ENCODE data around the gene WNK2. TPM values are rescaled to one million over a fixed set of nuclear protein-coding genes. Genes with fewer than 3 reads are reported as not detected.

WNK2 gene
- total and polyA plus RNA-seq, 7 donors, result 8.1 to 58.8 (median 35.5) TPM

GRCh38 chr9:93245437-93245970 lies 61.6 kb downstream of the WNK2 start:
- Histone ChIP-seq H3K36me3 (ENCODE audit: insufficient read depth in 1 of 2, low read depth in 1 of 2) (peaks cover 0 to 5% of the 10 kb centered on the region in 2 donors), H3K27me3 (ENCODE audit: insufficient read depth in 3 of 3, low read length in 2 of 3) (no peaks in the 10 kb centered on the region), H3K27ac (no peak overlapping the region), H3K4me3 (no peak overlapping the region), H3K9me3 (no peaks in the 10 kb centered on the region), H3K4me1 (peaks cover 22% of the 10 kb centered on the region)
- ATAC-seq (peak; percentile 66 to 84 (median 80)), DNase-seq (peak; percentile 16 to 67)
- intact Hi-C loops (cut with DNase I), result loop anchor here in 1 of 2 donors (5.0 kb wide), 1 partner anchor 83 kb away; no protein-coding TSS in a partner anchor
- WGBS, 3 donors, result 72 to 86% (median 76%) methylated on average over 5 of the region's 5 CpGs
- TF ChIP-seq, protein P1, sequence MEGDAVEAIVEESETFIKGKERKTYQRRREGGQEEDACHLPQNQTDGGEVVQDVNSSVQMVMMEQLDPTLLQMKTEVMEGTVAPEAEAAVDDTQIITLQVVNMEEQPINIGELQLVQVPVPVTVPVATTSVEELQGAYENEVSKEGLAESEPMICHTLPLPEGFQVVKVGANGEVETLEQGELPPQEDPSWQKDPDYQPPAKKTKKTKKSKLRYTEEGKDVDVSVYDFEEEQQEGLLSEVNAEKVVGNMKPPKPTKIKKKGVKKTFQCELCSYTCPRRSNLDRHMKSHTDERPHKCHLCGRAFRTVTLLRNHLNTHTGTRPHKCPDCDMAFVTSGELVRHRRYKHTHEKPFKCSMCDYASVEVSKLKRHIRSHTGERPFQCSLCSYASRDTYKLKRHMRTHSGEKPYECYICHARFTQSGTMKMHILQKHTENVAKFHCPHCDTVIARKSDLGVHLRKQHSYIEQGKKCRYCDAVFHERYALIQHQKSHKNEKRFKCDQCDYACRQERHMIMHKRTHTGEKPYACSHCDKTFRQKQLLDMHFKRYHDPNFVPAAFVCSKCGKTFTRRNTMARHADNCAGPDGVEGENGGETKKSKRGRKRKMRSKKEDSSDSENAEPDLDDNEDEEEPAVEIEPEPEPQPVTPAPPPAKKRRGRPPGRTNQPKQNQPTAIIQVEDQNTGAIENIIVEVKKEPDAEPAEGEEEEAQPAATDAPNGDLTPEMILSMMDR (IDR thresholded peaks at IDR 0.05), result no peak

DNA sequence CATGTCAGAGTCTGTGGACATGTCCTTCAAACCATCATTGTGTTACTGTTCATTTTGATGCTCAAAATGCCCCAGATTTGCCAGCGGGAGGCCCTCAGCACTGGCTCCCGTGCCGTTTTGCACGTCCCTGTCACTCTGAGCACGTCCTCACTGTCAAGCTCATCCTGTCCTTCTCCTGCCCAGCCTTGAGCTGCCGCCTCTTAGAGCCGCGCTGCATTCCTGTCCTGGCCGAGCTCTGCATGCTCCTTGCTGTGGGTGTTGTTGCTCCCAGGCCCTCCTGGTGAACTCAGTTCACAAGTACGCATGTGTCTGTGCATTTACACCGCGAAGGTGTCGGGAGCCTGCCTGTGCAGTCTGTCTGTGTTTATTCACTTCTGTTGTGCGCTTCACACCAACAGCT lies 62.2 kb downstream of the WNK2 start:
- intact Hi-C loops (cut with DNase I), result loop anchor here in 1 of 2 donors (5.0 kb wide), 1 partner anchor 84 kb away; no protein-coding TSS in a partner anchor
- H3K27me3 ChIP-seq (ENCODE audit: insufficient read depth in 3 of 3, low read length in 2 of 3), result no peaks in the 10 kb centered on the region
- 80 to 93% (median 88%) methylated on average over 14 of the region's 14 CpGs for WGBS, 3 donors
- H3K4me3 ChIP-seq, result no peak overlapping the region
- no peak overlapping the region for H3K27ac ChIP-seq
- no peaks in the 10 kb centered on the region for H3K9me3 ChIP-seq
- peaks cover 0 to 5% of the 10 kb centered on the region in 2 donors for H3K36me3 ChIP-seq (ENCODE audit: insufficient read depth in 1 of 2, low read depth in 1 of 2)
- ATAC-seq (no peak), DNase-seq (no peak)
- TF ChIP-seq, protein P1 (IDR thresholded peaks at IDR 0.05), result no peak
- H3K4me1 ChIP-seq, result peaks cover 22% of the 10 kb centered on the region

GRCh38 chr9:93246526-93246925 lies 62.6 kb downstream of the WNK2 start:
- intact Hi-C loops (cut with DNase I), result loop anchor here in 1 of 2 donors (5.0 kb wide), 1 partner anchor 84 kb away; no protein-coding TSS in a partner anchor

GRCh38 chr9:93247099-93247865 lies 63.3 kb downstream of the WNK2 start:
- intact Hi-C loops (cut with DNase I), result loop anchor here in 1 of 2 donors (5.0 kb wide), 1 partner anchor 85 kb away; no protein-coding TSS in a partner anchor
- ATAC-seq, result no peak

More at GRCh38 chr9:93246526-93246925, 62.6 kb downstream of the WNK2 start:
- Histone ChIP-seq H3K27ac (no peak overlapping the region), H3K4me3 (no peak overlapping the region), H3K4me1 (peaks cover 22% of the 10 kb centered on the region), H3K9me3 (no peaks in the 10 kb centered on the region), H3K36me3 (ENCODE audit: insufficient read depth in 1 of 2, low read depth in 1 of 2) (peaks cover 0 to 5% of the 10 kb centered on the region in 2 donors), H3K27me3 (ENCODE audit: insufficient read depth in 3 of 3, low read length in 2 of 3) (no peaks in the 10 kb centered on the region)
- TF ChIP-seq, protein P1 (IDR thresholded peaks at IDR 0.05), result no peak
- ATAC-seq (no peak), DNase-seq (peak in 1 of 2 donors; percentile 3)
- 85 to 91% (median 90%) methylated on average over 7 of the region's 7 CpGs for WGBS, 3 donors

More at GRCh38 chr9:93247099-93247865, 63.3 kb downstream of the WNK2 start:
- Histone ChIP-seq H3K27me3 (ENCODE audit: insufficient read depth in 3 of 3, low read length in 2 of 3) (no peaks in the 10 kb centered on the region), H3K27ac (no peak overlapping the region), H3K9me3 (no peaks in the 10 kb centered on the region), H3K4me3 (no peak overlapping the region), H3K36me3 (ENCODE audit: insufficient read depth in 1 of 2, low read depth in 1 of 2) (peaks cover 0 to 5% of the 10 kb centered on the region in 2 donors), H3K4me1 (peaks cover 22% of the 10 kb centered on the region)
- TF ChIP-seq, protein P1 (IDR thresholded peaks at IDR 0.05), result no peak
- DNase-seq, result peak; percentile 7 to 39
- 93 to 96% (median 94%) methylated on average over 33 to 36 of the region's 36 CpGs for WGBS, 3 donors

Measured in psoas muscle (tissue), 8 donors.